Heart right ventricle (tissue), 16 donors: ENCODE data around the gene SLC25A48. TPM values are rescaled to one million over a fixed set of nuclear protein-coding genes. Genes with fewer than 3 reads are reported as not detected.

Experiments used
- ATAC-seq, 8 donors: fragments of 200-7000 bp; cut with Tn5 transposase; one replicate each; pipeline ENCODE4 v1.9.1; 2020; ENCODE audit warnings: mild to moderate bottlenecking in 8 of 8, moderate library complexity in 8 of 8, moderate number of reproducible peaks in 1 of 8
- DNase-seq, 2 donors: peaks; one replicate each; pipeline ENCODE4 v3.0.0-alpha.2; 2020
- H3K27ac ChIP-seq, 10 donors: fragments of 200-600 bp; sonication (generic) in 2 of 10; one replicate each; pipeline versions ENCODE4 v1.5.0 to v1.8.0; 2020 to 2022; ENCODE audit warnings: mild to moderate bottlenecking in 3 of 10
- H3K27me3 ChIP-seq, 7 donors: fragments of 200-600 bp; one replicate each; pipeline ENCODE4 v1.8.0; 2021 to 2022; ENCODE audit warnings: mild to moderate bottlenecking in 2 of 7
- H3K36me3 ChIP-seq, 9 donors: fragments of 200-600 bp; sonication (generic) in 1 of 9; one replicate each; pipeline versions ENCODE4 v1.5.0 to v1.8.0; 2020 to 2022; ENCODE audit warnings: mild to moderate bottlenecking in 2 of 9
- H3K4me1 ChIP-seq, 9 donors: fragments of 200-600 bp; sonication (generic) in 1 of 9; one replicate each; pipeline versions ENCODE4 v1.5.0 to v1.8.0; 2020 to 2022; ENCODE audit warnings: mild to moderate bottlenecking in 4 of 9
- H3K4me3 ChIP-seq, 10 donors: fragments of 200-600 bp; sonication (generic) in 2 of 10; one replicate each; pipeline versions ENCODE4 v1.5.0 to v1.8.0; 2020 to 2022; ENCODE audit warnings: mild to moderate bottlenecking in 7 of 10, moderate library complexity in 2 of 10
- H3K9me3 ChIP-seq, 11 donors: fragments of 200-600 bp in 10 of 11; sonication (generic) in 2 of 11; one replicate each; pipeline versions ENCODE4 v1.5.0 to v1.8.0; 2013 to 2022; ENCODE audit warnings: mild to moderate bottlenecking in 2 of 11, control low read depth in 1 of 11, moderate library complexity in 1 of 11
- CTCF ChIP-seq, 9 donors: fragments of 200-600 bp; sonication (generic) in 2 of 9; IDR thresholded peaks; one replicate each; pipeline versions ENCODE4 v1.5.0 to v1.8.0; 2021 to 2022; ENCODE audit warnings: antibody characterized with exemption in 9 of 9, mild to moderate bottlenecking in 5 of 9, moderate library complexity in 1 of 9
- WGBS, 2 donors: extraction: QIAGEN DNeasy Blood & Tissue Kit; methylation state at CpG; one replicate each; pipeline ENCODE4 v1.1.7; 2013; ENCODE audit warnings: inconsistent platforms in 1 of 2; 5-methylcytosine and 5-hydroxymethylcytosine counted together
- intact Hi-C, 10 donors: fragments of 100-400 bp; cut with DNase I; formaldehyde crosslinking; loops; one replicate each; pipeline versions ENCODE4 v1.11.1 to v1.14.2; 2022
- polyA plus RNA-seq, 2 donors: library from polyadenylated mRNA; stranded (reverse); fragments of 200-250 nt; gene quantifications; one replicate each; pipeline ENCODE4 v1.2.3, GENCODE V29; 2013
- total RNA-seq, 10 donors: library from RNA; stranded (reverse); fragmentation: NEBNext Ultra II Directional in 3 of 10; extraction: Animal tissue kit (Norgen Biotek cat#: 25700) in 3 of 10; gene quantifications; one replicate each; pipeline versions ENCODE4 v1.2.1 to v1.2.4, GENCODE V29; 2021 to 2023
- donor health status: Arrhythmogenic right ventricular cardiomyopathy.
- donor health status: ischemic (EF 13 %, LVEDD 7.1; RV severe dilation, severe dysfunction).
- donor health status: healthy with polysubstance abuse.
- donor health status: DM: no; HTN: yes; CAD: no.
- donor health status: DM: no; HTN: no; CAD: no.
- donor health status: ischemic (EF 25% LVEDD 6.9; RV normal size, moderate dysfunction).
- donor health status: ischemic (EF 25% LVEDD 5.7; RV mildly dilated, moderate dysfunction).
- donor health status: healthy.
- donor health status: DM: yes; HTN: yes; CAD: no.
- donor health status: Ischemic cardiomyopathy.
- donor health status: ischemic (EF 35%, LVEDD 5.7; RV mildly dilated, moderate dysfunction).
- donor health status: nonischemic (EF 11% LVEDD 7.7; RV severe dilation, severe dysfunction).
- donor health status: DM: yes; HTN: yes; CAD: no.
- donor health status: PGD.
- donor health status: ischemic (EF 29% LVEDD 5.4; RV normal size, mild dysfunction).
- donor health status: nonischemic (EF 23%, LVEDD 6.1; RV moderate dilation, normal function).

The SLC25A48 gene
- total and polyA plus RNA-seq, 12 donors, result 0.16 to 10.8 (median 0.25) TPM; not detected in 7

DNA sequence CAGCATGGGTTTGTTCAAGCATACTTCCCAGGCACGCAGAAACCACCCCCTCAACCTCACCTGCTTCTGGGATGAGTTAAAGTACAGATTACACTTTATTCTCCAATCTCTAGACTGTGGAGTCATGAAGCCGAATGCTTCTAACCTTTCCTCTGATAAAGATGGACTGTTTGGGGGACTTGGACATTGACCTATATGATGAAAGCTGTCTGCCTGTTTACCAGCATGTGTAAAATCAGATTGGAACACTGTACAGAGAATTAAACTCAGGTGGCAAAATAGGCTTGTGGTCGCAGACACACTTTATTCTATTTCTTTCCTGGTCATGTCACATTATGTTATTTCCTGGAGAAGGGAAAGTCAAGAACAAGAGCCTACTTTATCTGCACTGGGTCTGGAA, 35.5 kb downstream of the SLC25A48 start:
- Histone ChIP-seq H3K9me3 (no peaks in the 10 kb centered on the region), H3K27me3 (no peaks in the 10 kb centered on the region), H3K4me3 (no peak overlapping the region), H3K36me3 (no peaks in the 10 kb centered on the region), H3K4me1 (no peaks in the 10 kb centered on the region), H3K27ac (no peak overlapping the region)
- intact Hi-C loops, result no loop called here
- ATAC-seq (no peak), DNase-seq (no peak)
- TF ChIP-seq CTCF (IDR thresholded peaks at IDR 0.05), result no peak
- 56 to 59% methylated on average over 3 of the region's 3 CpGs for WGBS, 2 donors

DNA sequence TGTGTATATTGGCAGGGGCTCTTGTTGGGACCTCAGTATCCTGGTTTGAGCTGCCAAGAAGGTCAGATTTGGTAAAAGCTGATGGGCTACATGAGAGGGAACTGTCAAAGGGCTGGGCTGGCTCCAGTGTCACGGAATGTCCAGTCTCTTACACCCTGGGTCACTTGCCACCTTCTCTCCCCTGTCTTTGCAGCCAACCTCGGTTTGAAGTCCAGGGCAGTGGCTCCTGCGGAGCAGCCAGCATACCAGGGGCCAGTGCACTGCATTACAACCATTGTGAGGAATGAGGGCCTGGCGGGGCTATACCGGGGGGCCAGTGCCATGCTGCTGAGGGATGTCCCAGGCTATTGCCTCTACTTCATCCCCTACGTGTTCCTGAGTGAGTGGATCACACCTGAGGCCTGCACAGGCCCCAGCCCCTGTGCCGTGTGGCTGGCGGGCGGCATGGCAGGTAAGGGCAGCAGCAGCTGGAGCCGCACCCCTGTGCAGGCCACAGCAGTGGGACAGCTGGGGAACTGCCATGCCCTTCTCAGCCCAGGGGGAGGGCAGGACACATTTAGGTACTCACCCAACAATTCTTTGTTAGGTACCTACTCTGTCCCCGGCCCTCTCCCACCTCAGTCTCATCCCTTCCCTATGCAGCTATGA, 36.9 kb downstream of the SLC25A48 start:
- Histone ChIP-seq H3K36me3 (no peaks in the 10 kb centered on the region), H3K4me1 (no peaks in the 10 kb centered on the region), H3K27ac (no peak overlapping the region), H3K4me3 (no peak overlapping the region), H3K27me3 (no peaks in the 10 kb centered on the region), H3K9me3 (no peaks in the 10 kb centered on the region)
- intact Hi-C loops, result no loop called here
- peak in 1 of 8 donors; percentile 25 for ATAC-seq
- TF ChIP-seq CTCF (IDR thresholded peaks at IDR 0.05), result no peak
- no peak for DNase-seq
- WGBS, 2 donors, result 78 to 80% methylated on average over 11 of the region's 11 CpGs

- Histone ChIP-seq H3K27me3 (no peaks in the 10 kb centered on the region), H3K4me3 (no peak overlapping the region), H3K9me3 (no peaks in the 10 kb centered on the region), H3K27ac (no peak overlapping the region), H3K36me3 (no peaks in the 10 kb centered on the region), H3K4me1 (peaks cover 0 to 9% (median 0%) of the 10 kb centered on the region in 9 donors)
- no peak for DNase-seq
- ATAC-seq, result no peak
- TF ChIP-seq CTCF (IDR thresholded peaks at IDR 0.05), result no peak
- WGBS, 2 donors, result 78 to 80% methylated on average over 5 of the region's 5 CpGs
- intact Hi-C loops, result no loop called here
These were observed 39.4 kb downstream of the SLC25A48 start for GRCh38 chr5:135873831-135874230.

GRCh38 chr5:135874461-135874860, 40.0 kb downstream of the SLC25A48 start:
- no peaks in the 10 kb centered on the region for H3K36me3 ChIP-seq
- no peak for DNase-seq
- ATAC-seq, result no peak
- no peak overlapping the region for H3K27ac ChIP-seq
- H3K4me1 ChIP-seq, result peaks cover 0 to 9% (median 0%) of the 10 kb centered on the region in 9 donors
- WGBS, 2 donors, result 68 to 70% methylated on average over 3 of the region's 3 CpGs
- H3K4me3 ChIP-seq, result no peak overlapping the region
- H3K9me3 ChIP-seq, result no peaks in the 10 kb centered on the region
- intact Hi-C loops, result no loop called here
- no peaks in the 10 kb centered on the region for H3K27me3 ChIP-seq
- TF ChIP-seq CTCF (IDR thresholded peaks at IDR 0.05), result no peak
